NCI-H2107 treated with DMSO at 0.1 percent for 48 hours (cell line): ENCODE results near the gene DRD2.

ENCODE experiments used
- DNase-seq: peaks from one replicate; lab custom pipeline; 2025; ENCODE audit not compliant: unreplicated experiment; lab: John Stamatoyannopoulos, UW

Gene DRD2

GRCh38 chr11:113405724-113406478 is 69.3 kb downstream of the DRD2 start:
- DNase-seq: no peak

GRCh38 chr11:113404859-113405430 is 70.3 kb downstream of the DRD2 start:
- no peak for DNase-seq

- peak; percentile 81 for DNase-seq
These were observed 73.5 kb downstream of the DRD2 start for GRCh38 chr11:113401718-113402117.

GRCh38 chr11:113400631-113401230 is 74.5 kb downstream of the DRD2 start:
- no peak for DNase-seq

DNA sequence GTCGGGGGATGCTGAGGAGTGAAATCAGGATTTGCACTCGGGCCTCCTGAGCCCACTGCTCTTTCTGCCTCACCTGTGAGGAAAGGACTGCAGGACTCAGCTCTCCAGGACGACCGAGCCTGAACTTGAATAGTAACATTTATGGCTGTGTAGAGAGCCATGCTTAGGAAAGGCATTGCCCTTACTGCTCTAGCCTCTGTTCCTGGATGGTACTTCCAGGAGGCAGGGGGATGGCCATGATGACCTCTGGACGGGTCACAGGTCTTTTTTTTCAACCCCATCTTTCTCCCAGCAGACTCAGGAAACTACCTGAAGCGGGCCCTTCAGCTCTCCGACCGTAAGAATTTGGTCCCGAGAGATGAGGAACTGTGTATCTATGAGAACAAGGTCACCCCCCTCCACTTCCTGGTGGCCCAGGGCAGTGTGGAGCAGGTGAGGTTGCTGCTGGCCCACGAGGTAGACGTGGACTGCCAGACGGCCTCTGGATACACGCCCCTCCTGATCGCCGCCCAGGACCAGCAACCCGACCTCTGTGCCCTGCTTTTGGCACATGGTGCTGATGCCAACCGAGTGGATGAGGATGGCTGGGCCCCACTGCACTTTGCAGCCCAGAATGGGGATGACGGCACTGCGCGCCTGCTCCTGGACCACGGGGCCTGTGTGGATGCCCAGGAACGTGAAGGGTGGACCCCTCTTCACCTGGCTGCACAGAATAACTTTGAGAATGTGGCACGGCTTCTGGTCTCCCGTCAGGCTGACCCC is 76.3 kb downstream of the DRD2 start:
- DNase-seq: no peak

DNA sequence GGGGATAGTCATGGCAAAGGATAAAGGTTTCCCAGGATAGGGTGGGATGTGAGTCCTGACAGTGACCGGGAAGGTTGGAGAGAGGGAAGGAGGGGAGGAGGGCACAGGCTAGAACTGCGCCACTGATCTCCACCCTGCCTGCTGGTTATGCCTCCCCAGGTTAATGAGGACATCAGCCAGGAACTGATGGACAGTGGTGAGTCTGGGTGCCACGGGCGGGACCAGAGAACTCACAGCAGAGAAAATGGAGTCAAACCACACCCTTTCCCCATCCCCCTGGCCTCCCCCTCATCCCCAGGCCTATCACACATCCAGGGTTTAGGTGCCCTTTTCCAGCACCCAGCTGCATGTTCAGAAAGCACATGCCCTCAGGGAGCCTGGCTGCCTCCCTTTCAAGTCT is 77.4 kb downstream of the DRD2 start:
- DNase-seq: no peak

GRCh38 chr11:113397212-113397611 is 78.0 kb downstream of the DRD2 start:
- DNase-seq: no peak

- DNase-seq: no peak
These were observed 78.5 kb downstream of the DRD2 start for GRCh38 chr11:113396690-113397089.

DNA sequence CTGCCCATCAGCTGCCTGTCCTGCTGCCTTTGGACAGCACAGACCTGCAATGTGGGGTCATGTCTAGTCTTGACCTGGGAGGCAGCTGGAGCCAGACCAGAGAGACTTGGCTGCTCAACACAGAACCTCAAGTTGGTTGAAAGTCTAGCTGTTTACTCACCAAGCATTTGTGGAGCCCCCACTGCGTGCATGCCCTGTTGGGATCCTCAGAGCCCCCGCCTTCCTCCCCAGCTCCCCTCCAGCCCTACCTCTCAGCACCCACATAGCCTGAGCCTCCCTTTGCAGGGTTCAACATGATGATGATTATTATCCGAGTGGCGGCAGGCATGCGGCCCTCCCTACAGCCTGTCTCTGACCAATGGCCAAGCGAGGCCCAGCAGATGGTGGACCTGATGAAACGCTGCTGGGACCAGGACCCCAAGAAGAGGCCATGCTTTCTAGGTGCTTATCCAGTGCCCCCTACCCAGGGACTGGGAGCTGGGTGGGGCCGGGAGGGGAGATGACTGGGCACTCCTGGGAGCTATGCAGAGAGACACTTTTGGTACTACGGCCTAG is 79.3 kb downstream of the DRD2 start:
- no peak for DNase-seq

GRCh38 chr11:113394919-113395318 is 80.3 kb downstream of the DRD2 start:
- DNase-seq: no peak

GRCh38 chr11:113393501-113393985 is 81.7 kb downstream of the DRD2 start:
- no peak for DNase-seq

DNA sequence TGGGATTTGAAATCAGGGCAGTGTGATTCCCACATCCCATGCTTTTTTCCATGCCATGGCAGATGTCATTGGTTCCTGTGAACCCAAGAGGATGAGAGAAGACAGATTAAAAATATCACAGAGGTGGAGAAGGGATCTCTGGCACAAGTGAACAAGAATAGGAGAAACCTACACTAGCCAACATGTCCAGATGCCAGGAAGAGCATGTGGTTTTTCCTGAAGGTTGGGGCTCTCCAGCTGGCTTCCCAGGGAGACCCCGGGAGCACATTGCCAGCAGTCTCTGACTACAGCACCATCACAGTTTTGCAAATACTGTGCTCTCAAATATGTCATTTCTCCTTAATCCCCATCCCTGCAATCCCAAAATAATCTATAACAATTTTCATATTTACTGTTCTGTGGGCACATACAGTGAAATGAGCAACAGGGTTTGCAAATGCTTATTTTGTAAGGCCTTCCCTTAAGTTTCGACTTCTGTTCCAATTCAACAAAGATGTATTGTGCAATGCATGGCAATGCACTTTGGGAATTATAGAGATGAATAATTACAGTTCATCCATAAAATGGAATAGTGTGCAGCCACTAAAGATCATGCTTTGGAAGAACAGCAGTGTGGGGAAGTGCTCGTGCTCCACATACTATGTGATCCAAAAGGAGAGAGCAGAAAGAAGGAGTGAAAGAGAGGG is 82.8 kb downstream of the DRD2 start:
- no peak for DNase-seq

- no peak for DNase-seq
These were observed 85.9 kb downstream of the DRD2 start for GRCh38 chr11:113389272-113389671.

GRCh38 chr11:113387605-113388211 is 87.5 kb downstream of the DRD2 start, which contains the start of gene ANKK1:
Gene ANKK1, plus strand, starts transcription at chr11:113387779. Its CDS starts 106 bp downstream, at chr11:113387885.
- DNase-seq: no peak

GRCh38 chr11:113386866-113387265 is 88.3 kb downstream of the DRD2 start:
- DNase-seq: no peak

DNA sequence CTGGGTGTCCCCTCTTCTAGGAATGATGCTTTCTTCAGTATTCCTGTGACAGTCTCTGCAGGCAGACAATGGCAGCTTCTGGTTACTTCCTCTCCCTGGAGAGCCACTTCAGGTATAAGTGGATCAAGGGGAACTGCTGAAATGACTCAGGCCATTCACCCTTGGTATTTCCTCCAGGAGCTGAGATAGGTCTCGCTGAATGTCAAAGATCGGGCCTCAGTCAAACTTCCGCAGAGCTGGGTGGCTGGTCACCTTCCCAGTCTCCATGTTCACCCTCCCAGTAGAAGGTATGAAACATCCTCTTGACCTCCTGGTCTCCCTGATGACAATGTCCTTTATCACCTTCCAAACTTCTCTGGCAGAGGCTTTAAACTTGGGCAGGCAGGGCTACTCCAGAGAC is 89.4 kb downstream of the DRD2 start:
- DNase-seq: no peak

- DNase-seq: no peak
These were observed 90.6 kb downstream of the DRD2 start for GRCh38 chr11:113384551-113384950.

GRCh38 chr11:113382121-113382520 is 93.1 kb downstream of the DRD2 start:
- no peak for DNase-seq

DNA sequence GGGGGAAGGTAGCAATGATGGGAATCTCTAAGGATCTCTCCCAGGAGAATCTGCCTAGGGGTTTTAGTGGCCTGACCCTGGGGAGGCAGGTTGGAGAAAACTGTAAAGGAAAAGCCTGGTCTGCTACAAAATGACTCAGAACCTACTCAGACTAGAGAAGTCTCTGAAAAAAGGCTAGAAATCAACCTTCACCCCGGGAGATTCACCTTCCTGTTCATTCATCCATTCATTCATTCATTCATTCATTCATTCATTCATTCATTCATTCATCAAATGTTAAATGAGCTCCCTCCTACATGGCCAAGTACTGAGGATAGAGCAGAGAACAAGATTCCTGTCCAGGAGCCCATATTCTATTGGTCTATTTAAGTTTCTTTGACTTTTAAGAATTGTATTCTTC is 96.5 kb downstream of the DRD2 start:
- DNase-seq: no peak
